GM21526 (cell line): ENCODE measurements around the gene DNAJC11.

ENCODE experiments used
- ATAC-seq: cut with Tn5 transposase; IDR thresholded peaks from one replicate; pipeline ENCODE4 v1.9.1; 2021; ENCODE audit warnings: moderate library complexity; ENCODE audit not compliant: unreplicated experiment, low FRiP score

The DNAJC11 gene

DNA sequence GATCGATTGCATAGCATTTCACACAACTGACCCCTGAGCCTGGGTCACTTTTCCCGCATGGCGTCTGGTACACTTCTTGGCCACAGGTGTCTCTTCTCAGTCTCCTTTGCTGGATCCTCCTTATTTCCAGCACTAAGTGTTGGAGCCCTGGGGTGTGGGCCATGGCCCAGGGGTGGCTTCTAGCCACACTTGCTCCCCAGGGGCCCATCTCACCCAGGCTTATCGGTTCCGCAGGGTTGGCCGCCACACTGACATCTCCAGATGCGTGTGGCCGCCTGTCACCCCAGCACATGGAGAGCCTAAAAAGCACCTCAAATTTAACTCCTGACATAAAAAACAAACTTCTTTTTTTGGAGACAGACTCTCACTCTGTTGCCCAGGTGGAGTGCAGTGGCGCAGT lies 74.6 kb downstream of the DNAJC11 start:
- no peak for ATAC-seq

DNA sequence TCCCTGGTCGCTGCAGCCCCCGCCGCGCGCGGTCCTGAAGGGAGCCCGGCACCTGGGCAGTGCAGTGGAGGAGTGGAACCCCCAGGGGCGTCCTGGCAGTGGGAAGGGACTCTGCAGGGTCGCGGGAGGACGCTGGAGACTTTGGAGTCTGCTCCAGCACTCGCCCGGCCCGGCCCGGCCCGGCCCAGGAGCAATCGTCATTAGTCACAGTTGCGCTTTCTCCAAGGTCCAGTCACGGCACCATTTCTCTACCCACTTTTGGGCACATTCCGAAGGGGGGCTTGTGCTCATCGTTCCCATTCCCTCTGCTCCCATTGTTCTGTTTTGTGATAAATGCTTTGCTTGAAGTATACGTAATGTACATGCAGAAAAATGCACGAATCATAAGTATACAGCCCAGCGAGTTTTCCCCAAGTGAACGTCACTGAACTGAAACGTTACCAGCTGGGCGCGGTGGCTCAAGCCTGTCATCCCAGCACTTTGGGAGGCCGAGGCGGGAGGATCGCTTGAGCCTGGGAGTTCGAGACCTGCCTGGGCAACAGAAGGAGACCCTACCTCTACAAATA lies 75.9 kb downstream of the DNAJC11 start:
- no peak for ATAC-seq

DNA sequence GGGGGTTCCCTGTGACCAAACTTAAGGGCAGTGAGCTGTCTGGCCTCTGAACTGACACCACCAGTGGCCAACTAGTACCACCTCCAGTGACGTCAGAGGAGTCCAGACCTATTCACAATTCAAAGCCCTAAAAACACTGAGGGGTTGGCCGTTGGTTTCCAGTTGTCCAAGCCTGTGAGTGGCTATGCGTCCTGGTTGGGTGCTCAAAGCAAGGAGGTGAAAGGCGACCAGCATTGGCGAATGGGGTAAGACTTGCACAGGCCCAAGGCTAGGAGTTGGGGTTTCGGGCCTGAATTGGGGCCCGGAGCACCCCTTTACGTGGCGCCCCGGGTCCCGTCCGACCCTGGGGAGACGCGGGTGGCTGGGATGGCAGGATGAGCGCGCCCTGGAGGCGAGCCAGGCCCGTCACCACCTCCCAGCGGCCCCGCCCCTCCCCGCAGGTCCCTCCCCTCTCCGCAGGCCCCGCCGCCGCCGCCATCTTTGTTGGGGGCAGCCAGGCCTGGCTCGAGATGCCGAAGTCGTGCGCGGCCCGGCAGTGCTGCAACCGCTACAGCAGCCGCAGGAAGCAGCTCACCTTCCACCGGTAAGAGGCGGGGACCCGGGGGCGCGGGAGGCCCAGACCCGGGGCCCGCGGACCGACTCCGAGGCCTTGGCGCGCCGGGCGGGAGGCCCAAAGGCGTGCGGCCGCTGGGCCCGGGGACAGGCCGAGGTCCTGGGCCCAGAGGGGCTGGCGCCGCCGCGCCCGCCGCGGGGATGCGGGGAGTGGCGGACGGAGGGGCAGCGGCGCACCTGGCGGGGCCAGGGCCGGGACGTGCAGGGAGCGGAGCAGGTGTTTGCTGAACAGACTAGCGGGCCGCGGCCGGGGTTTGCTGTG lies 76.7 kb downstream of the DNAJC11 start, which contains the start of gene THAP3:
Gene THAP3 (plus strand): TSS at position 159 of the 874 bp plus-strand sequence. CDS start 351 bp downstream, at position 510.
- ATAC-seq, result peak; percentile 63

DNA sequence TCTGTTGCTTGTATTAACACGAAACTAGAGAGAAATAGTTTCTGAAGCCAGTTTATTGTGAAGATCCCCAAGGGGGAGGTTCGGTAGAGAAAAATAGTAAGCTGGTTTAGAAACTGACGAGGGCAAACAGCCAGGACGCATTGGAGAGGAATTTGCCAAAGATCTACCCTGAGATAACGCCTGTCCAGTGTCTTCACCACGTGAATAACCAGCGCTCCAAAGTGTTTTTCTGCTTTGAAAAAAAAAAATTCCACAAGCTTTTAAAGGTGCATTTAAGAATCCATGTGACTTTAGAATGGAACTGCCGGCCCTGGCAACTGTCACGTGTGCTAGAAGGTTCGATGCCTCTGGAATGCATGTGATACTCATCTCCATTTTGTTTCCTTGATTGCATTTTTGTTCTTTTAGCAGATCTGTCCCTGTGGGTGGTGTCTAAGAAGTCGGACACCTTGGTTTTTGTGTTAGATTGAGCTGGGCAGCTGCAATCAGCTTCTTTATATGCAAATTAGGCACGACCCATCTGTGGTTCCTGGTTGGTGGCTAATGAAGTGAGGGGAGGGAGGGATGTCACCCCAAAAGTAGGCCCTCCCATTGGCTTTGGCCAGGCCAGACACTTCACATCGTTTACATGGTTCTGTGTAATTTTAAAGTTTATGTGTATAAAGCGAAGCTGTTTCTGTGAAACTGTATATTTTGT lies 78.2 kb downstream of the DNAJC11 start:
- no peak for ATAC-seq

DNA sequence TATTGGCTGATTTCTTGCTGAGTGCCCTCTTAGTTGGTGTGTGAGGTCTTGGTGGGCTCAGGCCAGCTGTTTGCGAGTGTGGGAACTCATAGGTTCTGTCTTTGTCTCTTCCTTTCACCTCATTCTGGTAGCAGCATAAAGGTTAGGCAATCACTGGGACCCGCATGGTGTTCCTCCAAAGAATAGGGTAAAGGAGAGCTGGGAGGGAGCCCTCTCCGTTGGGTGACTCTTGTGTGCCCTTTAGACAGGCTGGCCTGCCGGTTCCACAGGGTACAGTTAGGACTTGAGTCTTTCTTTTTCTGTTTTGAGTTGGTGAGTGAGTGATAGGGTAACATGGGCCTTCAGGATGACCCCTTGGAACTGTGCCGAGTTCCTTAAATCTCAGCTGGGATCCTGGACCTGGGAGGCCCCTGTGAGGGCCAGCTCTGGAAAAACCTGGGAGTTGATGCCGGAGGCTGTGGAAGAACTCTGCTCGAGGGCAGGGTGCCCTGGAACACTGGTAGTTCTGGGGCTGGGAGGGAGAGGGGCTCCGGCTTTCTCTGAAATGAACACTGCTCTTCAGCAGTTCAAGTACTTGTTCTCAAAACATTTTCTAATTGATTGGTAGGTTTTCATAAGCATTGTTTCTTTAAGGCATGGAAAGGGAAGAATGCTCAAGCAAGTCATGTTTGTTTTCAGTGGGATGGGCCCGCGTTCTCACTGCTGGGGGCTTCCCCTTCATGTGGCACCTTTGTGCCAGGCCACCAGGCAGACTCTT lies 79.0 kb downstream of the DNAJC11 start:
- no peak for ATAC-seq

DNA sequence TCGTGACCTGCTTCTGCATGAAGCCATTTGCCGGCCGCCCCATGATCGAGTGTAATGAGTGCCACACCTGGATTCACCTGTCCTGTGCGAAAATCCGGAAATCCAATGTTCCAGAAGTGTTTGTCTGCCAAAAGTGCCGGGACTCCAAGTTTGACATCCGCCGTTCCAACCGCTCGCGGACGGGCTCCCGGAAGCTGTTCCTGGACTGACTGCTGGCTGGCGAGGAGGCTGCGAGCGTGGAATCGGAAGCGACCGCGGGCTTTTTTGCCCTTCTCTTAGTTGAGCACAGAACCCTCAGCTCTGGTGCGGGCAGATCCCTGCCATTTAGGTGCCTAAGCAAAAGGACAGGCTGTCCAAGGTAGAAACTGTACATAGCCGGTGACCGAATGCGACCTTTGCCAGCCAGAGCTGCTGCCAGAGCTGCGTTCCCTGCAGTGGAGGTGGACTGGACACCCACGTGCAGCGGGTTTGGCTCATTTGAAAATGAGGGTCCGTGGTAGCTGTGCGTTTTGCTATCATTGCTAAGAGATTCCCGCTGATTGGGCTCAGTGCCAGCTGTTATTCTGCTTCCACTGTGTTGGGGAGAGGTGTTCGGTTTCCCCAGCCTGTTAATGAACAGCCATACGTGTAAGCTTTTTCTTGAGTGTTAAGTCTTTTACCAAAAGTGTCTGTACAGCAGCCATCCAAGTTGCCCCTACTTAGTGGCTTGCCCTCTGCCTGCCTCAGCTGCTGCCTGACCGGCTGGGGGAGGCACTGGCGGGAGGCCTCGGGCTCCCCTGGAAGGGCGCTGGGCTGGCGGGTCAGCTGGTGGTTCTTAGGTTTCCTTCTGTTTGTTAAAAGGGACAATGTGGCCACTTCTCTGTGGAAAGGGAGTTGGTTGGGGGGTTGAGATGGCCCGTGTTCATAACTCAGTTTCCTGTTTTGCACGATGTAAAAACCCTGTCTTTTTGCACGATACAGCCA lies 79.9 kb downstream of the DNAJC11 start:
- ATAC-seq, result no peak

DNA sequence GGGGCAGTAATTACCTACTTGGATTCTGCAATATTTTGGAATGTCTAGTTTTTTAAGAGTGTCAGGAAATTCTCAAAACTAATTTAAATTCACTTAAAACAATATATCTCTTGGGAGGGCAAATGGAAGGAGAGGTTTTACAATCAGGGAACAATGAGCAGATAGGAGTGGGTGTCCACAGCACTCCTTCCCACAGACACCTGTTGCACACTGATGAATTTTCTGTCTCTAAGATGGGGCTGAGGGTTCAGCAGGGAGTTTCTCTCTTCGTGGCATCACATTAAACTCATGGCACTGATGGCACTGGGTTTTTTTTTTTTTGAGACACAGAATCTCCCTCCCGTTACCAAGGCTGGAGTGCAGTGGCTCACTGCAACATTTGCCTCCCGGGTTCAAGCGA lies 82.6 kb downstream of the DNAJC11 start:
- ATAC-seq, result no peak

DNA sequence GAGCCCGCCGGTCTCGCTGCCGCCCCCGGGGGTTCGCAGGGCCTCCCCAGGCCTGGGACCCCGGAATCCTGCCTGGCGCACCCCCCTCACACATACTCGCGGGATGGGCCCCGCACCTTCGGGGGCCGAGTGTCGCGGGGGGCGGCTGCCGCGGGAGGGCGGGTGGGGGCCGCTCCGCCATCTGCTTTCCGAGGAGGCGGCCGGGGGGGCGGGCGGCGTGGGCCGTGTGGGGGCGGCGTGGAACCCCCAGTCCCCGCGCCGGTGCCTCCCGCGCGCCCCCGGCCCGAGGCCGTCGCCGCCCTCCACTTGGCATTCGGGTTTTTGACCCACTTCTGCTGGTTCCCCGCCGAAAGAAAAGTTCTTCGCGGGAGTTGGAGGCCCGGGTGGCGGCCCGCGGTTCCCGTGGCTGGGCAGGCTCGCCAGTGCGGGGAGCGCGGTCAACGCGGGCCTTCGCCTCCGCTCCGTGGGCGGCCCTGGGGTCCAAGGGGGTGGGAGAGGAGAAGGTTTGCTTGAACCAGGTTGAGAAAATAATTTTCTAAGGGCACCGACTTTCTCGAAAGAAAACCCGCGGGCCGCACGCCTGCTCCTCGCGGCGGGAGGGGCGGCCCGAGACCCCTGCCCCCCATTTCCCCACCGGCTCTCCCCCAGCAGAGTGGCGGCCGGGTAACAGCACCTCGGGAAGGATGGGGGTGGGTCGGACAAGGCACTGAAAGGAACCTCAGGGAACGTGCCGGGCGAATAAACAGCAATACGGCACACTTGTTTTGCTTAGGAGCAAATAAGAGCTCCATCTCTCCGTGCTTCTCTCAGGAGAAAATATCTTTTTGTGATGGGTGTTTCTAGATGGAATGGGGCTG lies 86.5 kb downstream of the DNAJC11 start:
- ATAC-seq, result no peak

DNA sequence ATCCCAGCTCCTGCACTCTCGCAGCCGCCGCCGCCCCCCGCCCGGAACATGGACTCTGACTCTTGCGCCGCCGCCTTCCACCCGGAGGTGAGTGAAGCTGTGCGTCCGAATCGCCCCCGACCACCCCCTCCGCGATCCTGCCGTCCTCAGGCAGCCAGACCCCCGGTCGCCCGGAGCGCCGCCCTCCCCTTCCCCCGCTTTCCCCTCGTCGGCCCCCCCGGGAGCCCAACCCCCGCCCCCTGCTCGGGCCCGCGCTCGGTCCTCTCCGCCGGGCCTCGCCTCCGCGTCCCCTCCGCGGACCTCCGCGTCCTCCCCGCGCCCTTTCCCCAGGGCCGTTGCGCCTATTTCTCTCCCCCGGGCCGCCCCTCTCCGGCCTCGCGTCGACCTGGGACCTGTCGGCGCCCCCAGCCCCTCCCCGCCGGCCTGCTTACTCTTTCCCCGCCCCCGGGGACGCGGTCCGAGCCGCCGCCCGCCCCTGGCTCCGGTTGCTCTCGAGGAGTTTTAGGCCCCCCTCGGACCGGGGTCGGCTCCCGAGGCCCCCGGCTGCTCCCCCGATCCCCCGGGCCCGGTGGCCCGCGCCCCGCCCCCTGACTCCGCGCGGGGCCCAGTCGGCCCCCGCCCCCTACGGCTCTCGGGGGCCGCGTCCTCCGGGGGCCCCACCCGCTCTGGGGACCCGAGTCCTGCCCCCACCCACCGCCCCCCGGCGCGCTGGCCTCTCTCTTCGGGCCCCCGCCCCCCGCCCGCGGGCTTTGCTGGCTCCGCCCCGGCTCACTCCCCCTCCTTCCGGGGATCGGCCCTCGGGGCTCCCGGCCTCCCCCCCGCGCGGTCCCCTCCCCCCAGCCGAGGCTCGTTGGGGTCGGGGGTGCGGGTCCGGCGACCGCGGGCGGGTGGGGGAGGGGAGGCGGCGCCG lies 87.3 kb downstream of the DNAJC11 start:
- ATAC-seq, result no peak

DNA sequence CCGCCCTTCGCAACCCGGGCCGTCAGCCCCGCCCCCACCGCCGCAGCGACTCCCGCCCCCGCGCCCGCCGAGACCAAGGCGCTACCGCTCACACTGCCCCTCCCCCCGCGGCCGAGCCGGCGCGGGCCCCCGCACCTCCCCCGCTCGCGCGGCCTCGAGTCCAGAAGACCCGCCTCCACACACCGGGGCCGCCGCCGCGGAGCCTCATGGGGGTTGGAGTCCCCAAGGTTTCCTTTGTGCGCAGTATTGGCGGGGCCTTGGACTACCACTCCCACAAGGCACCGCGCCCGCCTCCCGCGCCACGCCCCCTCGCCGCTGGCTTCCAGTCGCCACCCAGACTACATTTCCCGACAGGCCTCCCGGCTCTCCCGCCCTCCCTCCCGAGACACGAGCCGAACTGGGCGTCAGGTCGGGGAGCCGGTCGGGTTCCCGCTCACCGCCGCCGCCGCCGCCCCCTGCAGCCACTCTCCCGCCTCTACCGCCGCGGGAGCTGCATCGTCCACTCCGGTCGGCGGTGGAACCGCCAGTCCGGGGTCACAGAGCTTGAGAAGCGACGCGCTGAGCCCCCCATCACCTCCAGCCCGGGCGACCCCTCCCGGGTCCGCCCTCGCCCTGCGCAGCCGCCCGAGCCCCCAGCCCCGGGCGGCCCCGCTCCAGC lies 88.1 kb downstream of the DNAJC11 start, which contains the start of gene PHF13:
Gene PHF13 (plus strand): TSS at position 371 of the 658 bp plus-strand sequence. CDS start 336 bp downstream, outside the sequence.
- peak; percentile 84 for ATAC-seq

DNA sequence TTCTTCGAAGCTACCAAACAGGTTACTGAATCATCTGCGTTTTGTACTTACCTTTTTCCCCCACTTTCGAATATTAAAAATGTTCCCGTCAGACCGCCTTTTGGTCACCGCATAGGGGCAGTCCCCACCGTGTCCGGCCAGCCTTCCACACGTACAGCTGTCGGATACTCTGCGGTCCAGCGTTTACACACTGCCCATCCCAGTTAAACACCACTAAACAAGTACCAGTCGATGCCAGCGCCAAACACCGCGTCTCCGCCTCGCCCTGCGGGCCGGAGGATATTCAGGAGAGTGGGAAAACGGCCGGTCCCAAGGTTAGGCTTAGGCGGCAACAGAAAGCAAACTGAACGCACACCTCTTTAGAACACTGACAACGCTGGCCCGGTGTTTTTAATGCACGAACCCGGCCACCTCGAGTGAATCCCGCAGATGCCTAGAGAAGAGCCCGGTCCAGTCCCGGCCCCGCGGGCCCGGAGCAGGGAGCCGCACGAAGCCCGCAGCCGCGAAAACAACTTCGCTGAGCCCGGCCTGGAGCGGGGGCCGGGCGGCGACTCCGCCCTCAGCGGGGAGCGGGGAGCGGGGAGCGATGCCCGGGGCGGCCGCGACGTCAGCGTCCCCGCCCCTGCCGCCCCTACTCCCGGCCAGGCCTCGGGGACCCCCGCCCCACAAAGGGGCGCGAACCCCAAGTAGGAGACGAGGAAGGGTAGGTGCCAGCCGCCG lies 88.8 kb downstream of the DNAJC11 start:
- ATAC-seq, result peak; percentile 25

DNA sequence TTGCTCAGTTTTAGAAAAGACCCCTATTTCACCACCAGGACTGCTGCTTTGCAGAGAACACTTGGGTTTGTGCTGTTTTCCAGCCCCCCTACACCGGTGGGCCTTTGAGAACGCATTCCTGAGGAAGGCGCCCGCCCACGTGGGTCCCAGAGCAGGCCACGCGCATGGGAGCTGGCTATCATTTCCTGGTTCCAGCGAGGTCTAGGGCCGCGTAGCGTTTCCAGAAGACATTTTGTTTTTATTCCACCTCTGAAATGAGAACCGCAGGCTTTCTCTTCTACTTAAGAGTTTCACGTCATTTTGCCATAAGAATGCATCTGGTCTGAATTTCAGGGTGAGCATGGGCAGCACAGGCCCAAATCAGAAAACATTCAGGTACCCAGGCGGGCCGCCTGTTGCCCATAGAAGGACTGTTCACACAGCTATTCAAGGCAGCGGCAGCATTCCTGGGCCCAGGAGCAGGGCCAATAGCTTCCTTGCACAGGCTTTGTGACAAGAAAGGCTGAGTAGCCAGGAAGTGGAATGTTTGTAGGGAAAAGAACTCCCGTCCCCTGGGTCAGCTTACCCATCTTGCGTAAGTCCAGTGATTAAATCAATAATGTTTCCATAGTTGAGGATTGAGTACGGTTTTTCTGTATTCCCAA lies 97.6 kb downstream of the DNAJC11 start:
- ATAC-seq, result no peak

DNA sequence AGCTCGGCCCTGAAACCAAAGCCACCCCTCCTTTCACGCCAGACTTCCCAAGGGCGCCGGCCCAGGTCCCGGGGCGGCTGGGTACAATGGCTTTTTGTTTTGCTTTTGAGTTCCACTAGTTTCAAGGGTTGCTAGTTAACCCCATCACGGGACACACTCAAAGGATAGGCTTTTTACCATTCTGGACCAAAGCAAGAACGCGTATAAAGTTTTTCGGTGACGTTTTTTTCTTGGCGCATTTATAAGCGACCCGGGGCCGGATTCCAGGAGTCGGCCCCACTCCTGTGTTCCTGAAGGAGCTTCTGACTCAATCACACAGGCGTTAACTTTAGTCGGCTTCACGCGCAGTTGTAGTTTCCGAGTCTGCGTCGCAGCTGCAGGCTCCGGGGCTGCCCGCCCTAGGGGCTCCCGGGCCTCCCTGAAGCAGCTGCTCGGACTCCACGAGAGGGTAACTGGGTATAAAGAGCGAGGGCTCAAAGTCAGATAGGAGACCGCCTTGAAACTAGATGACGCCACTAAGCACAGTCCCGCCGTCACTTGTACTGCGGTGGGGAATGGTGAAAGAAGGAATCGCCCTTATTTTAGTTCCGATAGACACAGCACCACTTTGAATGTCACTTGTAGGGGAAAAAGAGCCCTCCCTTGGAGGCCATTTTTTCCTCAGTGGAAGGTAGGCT lies 98.2 kb downstream of the DNAJC11 start:
- ATAC-seq, result peak; percentile 27

DNA sequence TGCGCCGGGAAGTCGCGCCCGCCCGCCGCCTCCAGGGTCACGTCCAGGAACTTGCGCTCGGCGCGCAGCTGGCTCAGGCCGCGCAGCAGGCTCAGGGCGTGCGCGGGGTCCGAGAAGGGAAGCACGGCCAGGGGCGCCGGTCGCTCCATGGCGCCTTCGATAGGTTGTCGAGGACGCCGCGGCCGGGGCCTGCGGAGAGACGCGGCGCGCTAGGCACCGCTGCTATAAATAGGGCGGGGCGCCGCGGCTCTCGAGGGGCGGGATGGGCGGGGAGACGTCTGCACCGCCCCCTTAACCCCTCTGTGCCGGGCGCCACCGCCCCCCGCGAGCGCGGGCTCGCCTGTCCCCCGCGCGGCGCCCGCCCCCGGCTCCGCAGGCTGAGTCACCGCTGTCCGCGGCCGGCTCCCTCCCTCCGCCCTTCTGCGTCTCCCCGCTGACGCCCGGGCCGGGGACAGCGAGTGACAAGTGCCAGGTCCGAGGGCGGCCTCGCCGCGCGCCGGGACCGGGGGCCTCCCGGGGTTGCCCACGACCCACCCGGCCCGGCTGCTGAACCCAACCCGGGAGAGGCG lies 98.9 kb downstream of the DNAJC11 start, which contains the start of gene KLHL21:
Gene KLHL21 (minus strand): TSS at position 201 of the 569 bp plus-strand sequence. CDS start 52 bp downstream, at position 149.
- peak; percentile 40 for ATAC-seq
